Measurements from ENCODE around the gene STXBP6.

DNA sequence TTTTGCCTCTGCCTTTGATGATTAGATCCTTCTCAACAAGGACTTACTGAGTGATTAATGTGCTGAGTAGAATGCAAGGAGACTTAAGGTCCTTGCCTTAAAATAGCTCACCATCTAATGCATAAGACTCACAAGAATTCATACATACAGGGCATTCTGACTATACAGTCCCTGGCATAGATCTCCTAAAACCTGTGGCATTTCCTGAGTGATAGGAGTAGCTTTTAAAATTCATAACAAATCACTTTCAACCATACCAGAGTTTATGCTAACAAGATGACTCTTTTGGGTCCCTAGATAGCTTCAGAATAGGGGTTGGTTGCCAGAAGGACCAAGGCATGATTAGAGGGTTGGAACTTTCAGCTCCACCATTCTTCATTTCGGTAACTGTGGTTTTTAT lies 48.8 kb downstream of the STXBP6 start:
- TF ChIP-seq, protein P1, sequence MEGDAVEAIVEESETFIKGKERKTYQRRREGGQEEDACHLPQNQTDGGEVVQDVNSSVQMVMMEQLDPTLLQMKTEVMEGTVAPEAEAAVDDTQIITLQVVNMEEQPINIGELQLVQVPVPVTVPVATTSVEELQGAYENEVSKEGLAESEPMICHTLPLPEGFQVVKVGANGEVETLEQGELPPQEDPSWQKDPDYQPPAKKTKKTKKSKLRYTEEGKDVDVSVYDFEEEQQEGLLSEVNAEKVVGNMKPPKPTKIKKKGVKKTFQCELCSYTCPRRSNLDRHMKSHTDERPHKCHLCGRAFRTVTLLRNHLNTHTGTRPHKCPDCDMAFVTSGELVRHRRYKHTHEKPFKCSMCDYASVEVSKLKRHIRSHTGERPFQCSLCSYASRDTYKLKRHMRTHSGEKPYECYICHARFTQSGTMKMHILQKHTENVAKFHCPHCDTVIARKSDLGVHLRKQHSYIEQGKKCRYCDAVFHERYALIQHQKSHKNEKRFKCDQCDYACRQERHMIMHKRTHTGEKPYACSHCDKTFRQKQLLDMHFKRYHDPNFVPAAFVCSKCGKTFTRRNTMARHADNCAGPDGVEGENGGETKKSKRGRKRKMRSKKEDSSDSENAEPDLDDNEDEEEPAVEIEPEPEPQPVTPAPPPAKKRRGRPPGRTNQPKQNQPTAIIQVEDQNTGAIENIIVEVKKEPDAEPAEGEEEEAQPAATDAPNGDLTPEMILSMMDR (IDR thresholded peaks at IDR 0.05) = no peak
- TF ChIP-seq POLR2AphosphoS5 (IDR thresholded peaks at IDR 0.05; ENCODE audit: low read depth, low read length) (no peak), TCF7L2 (IDR thresholded peaks at IDR 0.05; ENCODE audit: low read depth, low read length) (no peak)
